HCT116 (cell line): ENCODE results near the gene SOS1. TPM values are rescaled to one million over a fixed set of nuclear protein-coding genes. Genes with fewer than 3 reads are reported as not detected.

Experiments used
- ATAC-seq: fragments of 200-7000 bp; cut with Tn5 transposase; 2 replicates; pipeline ENCODE4 v1.9.1; 2020; ENCODE audit warnings: mild to moderate bottlenecking, moderate library complexity
- BruUV-seq: library from RNA; stranded (reverse); fragments of 400-500 nt; replicated peaks from 2 replicates; lab custom pipeline; 2021; lab: Mats Ljungman, UMichigan
- CTCF ChIA-PET: fragments of 300-600 bp; sonication (Branson Sonifier 250); formaldehyde crosslinking; loops from one replicate; lab custom pipeline; 2021; ENCODE audit warnings: antibody characterized with exemption; lab: Charles Lee
- POLR2A ChIA-PET: fragments of 300-600, 350-600 bp; sonication (Branson Sonifier 250); formaldehyde crosslinking; loops from one replicate; lab custom pipeline; 2021; ENCODE audit warnings: antibody characterized with exemption; lab: Charles Lee
- RAD21 ChIA-PET, 2 experiments: fragments of 300-600 bp; sonication (Branson Sonifier 250); formaldehyde crosslinking; loops; one replicate each; lab custom pipeline; 2023; ENCODE audit warnings: low total read pairs in 2 of 2; ENCODE audit not compliant: uncharacterized antibody in 2 of 2, unreplicated experiment in 2 of 2, low non-redundant PET in 1 of 2; lab: Charles Lee
- DNase-seq: peaks from one replicate; pipeline ENCODE4 v3.0.0-alpha.2; 2010; ENCODE audit warnings: low read depth, low spot score
- H2AFZ ChIP-seq: fragments of 200-600 bp; shearing (Covaris generic), sonication (generic); 2 replicates; pipeline ENCODE4 v1.6.1; 2017; ENCODE audit warnings: low read depth, mixed run types, mixed read lengths, antibody characterized with exemption, low read length; ENCODE audit not compliant: poor library complexity, severe bottlenecking
- H3K27ac ChIP-seq: 2 replicates; pipeline ENCODE4 v1.5.1; 2012; ENCODE audit warnings: low read depth, low read length
- H3K27me3 ChIP-seq: fragments of 200-600 bp; sonication (generic); 2 replicates; pipeline ENCODE4 v1.6.1; 2016; ENCODE audit warnings: mixed run types, low read length, mixed read lengths; ENCODE audit not compliant: insufficient read depth
- H3K36me3 ChIP-seq, 2 experiments: fragments of 200-500 bp in 1 of 2; fragments of 200-600 bp in 1 of 2; sonication (Bioruptor generic) in 1 of 2; sonication (generic) in 1 of 2; 2 replicates each; pipeline versions ENCODE4 v1.5.1 to v1.6.1; 2014 to 2016; ENCODE audit warnings: low read length in 2 of 2, inconsistent platforms in 1 of 2, mixed read lengths in 1 of 2, mixed run types in 1 of 2; ENCODE audit not compliant: insufficient read depth in 2 of 2, control insufficient read depth in 1 of 2
- H3K4me1 ChIP-seq, 2 experiments: fragments of 200-600 bp in 1 of 2; sonication (generic) in 1 of 2; 2 replicates each; pipeline versions ENCODE4 v1.5.1 to v1.6.1; 2012 to 2017; ENCODE audit warnings: low read length in 2 of 2, inconsistent platforms in 1 of 2, mild to moderate bottlenecking in 1 of 2, mixed read lengths in 1 of 2, mixed run types in 1 of 2, moderate library complexity in 1 of 2; ENCODE audit not compliant: insufficient read depth in 2 of 2, control insufficient read depth in 1 of 2
- H3K4me2 ChIP-seq: fragments of 200-600 bp; sonication (generic); 2 replicates; pipeline ENCODE4 v1.6.1; 2017; ENCODE audit warnings: mixed run types, low read length, mixed read lengths
- H3K4me3 ChIP-seq, 2 experiments: fragments of 200-600 bp in 1 of 2; sonication (generic) in 1 of 2; replicated peaks in 1 of 2; 2 replicates each; pipeline ENCODE4 v1.5.1; 2011 to 2016; ENCODE audit warnings: low read length in 2 of 2, control low read depth in 1 of 2, low read depth in 1 of 2, mild to moderate bottlenecking in 1 of 2, mixed read lengths in 1 of 2, mixed run types in 1 of 2
- H3K79me2 ChIP-seq: fragments of 200-600 bp; sonication (generic); 2 replicates; pipeline ENCODE4 v1.6.1; 2017; ENCODE audit warnings: mild to moderate bottlenecking, mixed run types, low read length, moderate library complexity, mixed read lengths; ENCODE audit not compliant: insufficient read depth
- H3K9ac ChIP-seq: fragments of 200-600 bp; sonication (generic); 2 replicates; pipeline ENCODE4 v1.6.1; 2016; ENCODE audit warnings: low read length, mixed read lengths
- H3K9me2 ChIP-seq: fragments of 200-600 bp; sonication (generic), shearing (Covaris generic); 2 replicates; pipeline ENCODE4 v1.6.1; 2017; ENCODE audit warnings: mixed run types, mild to moderate bottlenecking, moderate library complexity; ENCODE audit not compliant: insufficient read depth
- H3K9me3 ChIP-seq, 2 experiments: fragments of 200-500 bp in 1 of 2; fragments of 200-600 bp in 1 of 2; sonication (Bioruptor generic) in 1 of 2; sonication (generic) in 1 of 2; 2 replicates each; pipeline ENCODE4 v1.6.1; 2014 to 2017; ENCODE audit warnings: low read length in 2 of 2, mixed read lengths in 2 of 2, inconsistent platforms in 1 of 2, low read depth in 1 of 2, mild to moderate bottlenecking in 1 of 2, mixed run types in 1 of 2, moderate library complexity in 1 of 2; ENCODE audit not compliant: control insufficient read depth in 1 of 2, insufficient read depth in 1 of 2
- H4K20me1 ChIP-seq: fragments of 200-600 bp; sonication (generic), shearing (Covaris generic); 2 replicates; pipeline ENCODE4 v1.6.1; 2017; ENCODE audit warnings: mixed run types, mild to moderate bottlenecking, moderate library complexity; ENCODE audit not compliant: insufficient read depth
- CBX3 ChIP-seq: IDR thresholded peaks from 2 replicates; pipeline ENCODE4 v1.6.1; 2012; ENCODE audit warnings: low read depth
- CEBPB ChIP-seq: IDR thresholded peaks from 2 replicates; pipeline ENCODE4 v1.6.1; 2012; ENCODE audit warnings: low read depth
- EGR1 ChIP-seq: IDR thresholded peaks from 2 replicates; pipeline ENCODE4 v1.6.1; 2012; ENCODE audit warnings: low read depth
- ELF1 ChIP-seq: IDR thresholded peaks from 2 replicates; pipeline ENCODE4 v1.6.1; 2012; ENCODE audit warnings: low read depth, borderline replicate concordance
- EZH2 ChIP-seq: fragments of 200-600 bp; sonication (generic); IDR thresholded peaks from 2 replicates; pipeline ENCODE4 v1.6.1; 2017; ENCODE audit warnings: antibody characterized with exemption, mixed run types
- EZH2phosphoT487 ChIP-seq: fragments of 200-600 bp; IDR thresholded peaks from 2 replicates; pipeline ENCODE4 v1.6.1; 2018; ENCODE audit warnings: antibody characterized with exemption, borderline replicate concordance
- JUND ChIP-seq: IDR thresholded peaks from 2 replicates; pipeline ENCODE4 v1.6.1; 2012
- MAX ChIP-seq: IDR thresholded peaks from 2 replicates; pipeline ENCODE4 v1.6.1; 2012
- POLR2A ChIP-seq: IDR thresholded peaks from 2 replicates; pipeline ENCODE4 v1.7.0; 2011; ENCODE audit warnings: borderline replicate concordance; ENCODE audit not compliant: insufficient read depth, insufficient read length; ENCODE audit errors: extremely low read depth
- RAD21 ChIP-seq: IDR thresholded peaks from 2 replicates; pipeline ENCODE4 v1.6.1; 2012; ENCODE audit warnings: low read depth, mild to moderate bottlenecking
- SIN3A ChIP-seq: IDR thresholded peaks from 2 replicates; pipeline ENCODE4 v1.6.1; 2012; ENCODE audit warnings: low read depth
- SRF ChIP-seq: IDR thresholded peaks from 2 replicates; pipeline ENCODE4 v1.6.1; 2012; ENCODE audit warnings: low read depth
- TCF7L2 ChIP-seq: IDR thresholded peaks from 2 replicates; pipeline ENCODE4 v1.7.0; 2011; ENCODE audit warnings: borderline replicate concordance, inconsistent platforms; ENCODE audit not compliant: insufficient read depth, insufficient read length; ENCODE audit errors: extremely low read depth
- YY1 ChIP-seq: IDR thresholded peaks from 2 replicates; pipeline ENCODE4 v1.6.1; 2011; ENCODE audit warnings: low read length, low read depth, moderate library complexity, mild to moderate bottlenecking; ENCODE audit not compliant: insufficient replicate concordance; ENCODE audit errors: extremely low read depth
- ZBTB33 ChIP-seq: IDR thresholded peaks from 2 replicates; pipeline ENCODE4 v1.6.1; 2011; ENCODE audit warnings: mild to moderate bottlenecking, low read length, moderate library complexity; ENCODE audit not compliant: insufficient replicate concordance; ENCODE audit errors: extremely low read depth
- ZFX ChIP-seq: fragments of 450-650 bp; IDR thresholded peaks from 2 replicates; pipeline ENCODE4 v1.6.1; 2017
- ZNF274 ChIP-seq: fragments of 200-500 bp; sonication (Bioruptor generic); IDR thresholded peaks from 2 replicates; pipeline ENCODE4 v1.6.1; 2014; ENCODE audit warnings: mild to moderate bottlenecking, low read depth, low read length, inconsistent platforms
- intact Hi-C: fragments of 100-400 bp; cut with micrococcal nuclease; formaldehyde crosslinking; loops from 2 replicates; pipeline ENCODE4 v1.10.0; 2022
- total RNA-seq: library from RNA; stranded (reverse); gene quantifications from one replicate; pipeline ENCODE4 v1.2.1, GENCODE V29; 2021; ENCODE audit not compliant: unreplicated experiment
- TF ChIP-seq, protein P1 (sequence below): IDR thresholded peaks from 2 replicates; pipeline ENCODE4 v1.6.1; 2012

The SOS1 gene
- total RNA-seq, 1 experiment from 2014 or later = 19.4 TPM

DNA sequence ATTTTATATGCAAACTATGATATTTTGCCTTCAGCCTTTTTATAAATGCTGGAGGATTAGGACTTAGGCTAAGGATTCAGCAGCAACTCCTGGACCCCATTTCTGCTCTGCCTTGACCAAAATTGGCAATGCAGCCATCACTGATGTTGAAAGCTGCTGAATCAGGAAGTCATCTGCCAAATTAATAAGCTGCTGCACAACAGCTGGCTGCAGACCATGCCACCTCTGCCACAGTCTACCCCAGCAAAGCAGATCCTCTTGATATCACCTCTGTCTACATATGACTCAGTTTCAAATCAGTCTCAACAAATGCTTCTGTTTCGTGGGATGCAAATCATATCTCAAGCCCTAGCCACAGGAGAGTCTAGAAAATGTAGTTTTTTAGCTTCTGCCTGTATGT is 7.1 kb upstream of the SOS1 start (continued):
- no peak for TF ChIP-seq TCF7L2
- TF ChIP-seq JUND = no peak
- no peak for TF ChIP-seq YY1
- no peak for TF ChIP-seq EZH2phosphoT487

- Histone ChIP-seq H3K79me2 (peaks cover 8% of the 10 kb centered on the region), H3K9ac (peak overlapping the region; percentile 94), H3K27me3 (no peaks in the 10 kb centered on the region), H3K4me1 (peaks cover 13 to 33% of the 10 kb centered on the region in 2 experiments), H3K9me3 (no peaks in the 10 kb centered on the region), H3K9me2 (no peaks in the 10 kb centered on the region), H2AFZ (peak overlapping the region; percentile 66), H3K4me3 (peak overlapping the region; percentile 70 to 96), H3K27ac (peak overlapping the region; percentile 67), H4K20me1 (no peaks in the 10 kb centered on the region), H3K4me2 (peak overlapping the region; percentile 95), H3K36me3 (no peaks in the 10 kb centered on the region)
- ChIA-PET POLR2A (interaction anchor here (0.7 kb wide), 1 partner anchor 177 kb away, joined by 4 read pairs; no protein-coding TSS in a partner anchor), CTCF (interaction anchor here (1.4 to 1.9 kb wide), 5 partner anchors 8 to 177 kb away, joined by 3 to 8 read pairs (median 4); no protein-coding TSS in a partner anchor), RAD21 (interaction anchor here (1.0 to 1.3 kb wide), 2 partner anchors 105 to 177 kb away, joined by 3 read pairs; no protein-coding TSS in a partner anchor)
- ATAC-seq = 0 out of 2 replicates have a peak, but pooled peaks have one; percentile 0
- TSS peak; percentile 44 for BruUV-seq
- no peak for DNase-seq
- TF ChIP-seq POLR2A (no peak), EZH2 (no peak), CEBPB (no peak), TCF7L2 (no peak), RAD21 (no peak; the same call in 1 of the 2 replicates), ZNF274 (no peak), EGR1 (no peak), MAX (no peak), SIN3A (no peak), SRF (no peak), EZH2phosphoT487 (no peak), ZFX (no peak), ZBTB33 (no peak), YY1 (no peak), JUND (no peak), CBX3 (no peak), ELF1 (no peak)
- TF ChIP-seq, protein P1, sequence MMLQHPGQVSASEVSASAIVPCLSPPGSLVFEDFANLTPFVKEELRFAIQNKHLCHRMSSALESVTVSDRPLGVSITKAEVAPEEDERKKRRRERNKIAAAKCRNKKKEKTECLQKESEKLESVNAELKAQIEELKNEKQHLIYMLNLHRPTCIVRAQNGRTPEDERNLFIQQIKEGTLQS = no peak
- intact Hi-C loops = loop anchor here (5.0 kb wide), 1 partner anchor 103 kb away; no protein-coding TSS in a partner anchor
Measured at GRCh38 chr2:39124746-39125057, 3.9 kb upstream of the SOS1 start.
